ENCODE measurements around the gene ADARB2. TPM values are rescaled to one million over a fixed set of nuclear protein-coding genes. Genes with fewer than 3 reads are reported as not detected.

ADARB2 gene
- total RNA-seq, 1 donor from 2014 or later: 1.2 TPM

DNA sequence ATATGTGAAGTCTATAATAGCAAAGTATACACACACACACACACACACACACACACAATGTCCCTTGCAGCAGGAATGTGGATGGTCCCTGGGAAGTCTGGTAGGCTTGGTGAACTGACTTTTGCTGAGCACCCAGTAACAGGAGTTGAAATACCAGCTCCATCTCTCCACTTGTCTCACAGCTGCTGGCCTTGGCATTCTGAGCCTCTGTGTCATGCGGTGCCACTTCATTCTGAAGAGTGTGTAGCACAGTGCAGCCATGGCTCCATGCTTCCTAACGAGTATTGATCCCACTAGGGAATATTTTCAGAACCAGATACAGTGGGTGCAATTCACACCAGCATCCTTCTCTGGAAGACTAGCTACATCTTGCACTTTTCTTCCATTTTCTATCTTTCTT lies 192.4 kb downstream of the ADARB2 start:
- ATAC-seq (peak; percentile 41), DNase-seq (no peak)
- Histone ChIP-seq H3K9me3 (no peaks in the 10 kb centered on the region), H3K4me1 (no peaks in the 10 kb centered on the region), H3K27ac (no peak overlapping the region), H3K27me3 (no peaks in the 10 kb centered on the region), H3K36me3 (no peaks in the 10 kb centered on the region), H3K4me3 (no peak overlapping the region)
- TF ChIP-seq, protein P1, sequence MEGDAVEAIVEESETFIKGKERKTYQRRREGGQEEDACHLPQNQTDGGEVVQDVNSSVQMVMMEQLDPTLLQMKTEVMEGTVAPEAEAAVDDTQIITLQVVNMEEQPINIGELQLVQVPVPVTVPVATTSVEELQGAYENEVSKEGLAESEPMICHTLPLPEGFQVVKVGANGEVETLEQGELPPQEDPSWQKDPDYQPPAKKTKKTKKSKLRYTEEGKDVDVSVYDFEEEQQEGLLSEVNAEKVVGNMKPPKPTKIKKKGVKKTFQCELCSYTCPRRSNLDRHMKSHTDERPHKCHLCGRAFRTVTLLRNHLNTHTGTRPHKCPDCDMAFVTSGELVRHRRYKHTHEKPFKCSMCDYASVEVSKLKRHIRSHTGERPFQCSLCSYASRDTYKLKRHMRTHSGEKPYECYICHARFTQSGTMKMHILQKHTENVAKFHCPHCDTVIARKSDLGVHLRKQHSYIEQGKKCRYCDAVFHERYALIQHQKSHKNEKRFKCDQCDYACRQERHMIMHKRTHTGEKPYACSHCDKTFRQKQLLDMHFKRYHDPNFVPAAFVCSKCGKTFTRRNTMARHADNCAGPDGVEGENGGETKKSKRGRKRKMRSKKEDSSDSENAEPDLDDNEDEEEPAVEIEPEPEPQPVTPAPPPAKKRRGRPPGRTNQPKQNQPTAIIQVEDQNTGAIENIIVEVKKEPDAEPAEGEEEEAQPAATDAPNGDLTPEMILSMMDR (IDR thresholded peaks at IDR 0.05): no peak
- intact Hi-C loops (cut with DNase I): no loop called here

DNA sequence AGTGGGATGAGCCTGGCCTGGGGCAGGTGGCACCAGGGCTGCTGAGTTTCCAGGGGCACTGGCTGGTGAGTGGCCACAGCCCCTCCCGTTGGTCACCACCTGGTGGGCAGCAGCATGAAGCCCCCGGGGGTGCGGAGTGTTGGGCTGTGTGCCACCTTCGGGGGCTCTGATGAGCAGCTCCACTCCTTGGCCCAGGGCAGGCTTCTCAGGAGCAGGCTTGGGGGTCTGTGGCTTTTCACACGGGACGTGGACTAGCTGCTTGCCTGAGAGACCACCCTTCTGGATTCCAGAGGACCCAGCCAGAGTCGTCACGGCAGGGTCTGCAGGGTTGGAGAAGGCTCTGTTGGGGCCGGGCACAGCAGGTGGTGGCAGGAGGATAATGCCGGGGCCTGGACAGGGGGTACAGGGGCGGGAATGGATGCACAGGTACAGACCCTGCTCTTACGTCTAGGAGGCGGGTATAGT lies 193.1 kb downstream of the ADARB2 start:
- Histone ChIP-seq H3K9me3 (no peaks in the 10 kb centered on the region), H3K4me3 (no peak overlapping the region), H3K36me3 (no peaks in the 10 kb centered on the region), H3K27me3 (no peaks in the 10 kb centered on the region), H3K4me1 (no peaks in the 10 kb centered on the region), H3K27ac (no peak overlapping the region)
- intact Hi-C loops (cut with DNase I): no loop called here
- TF ChIP-seq, protein P1 (IDR thresholded peaks at IDR 0.05): no peak
- ATAC-seq (peak; percentile 21), DNase-seq (peak; percentile 51)

DNA sequence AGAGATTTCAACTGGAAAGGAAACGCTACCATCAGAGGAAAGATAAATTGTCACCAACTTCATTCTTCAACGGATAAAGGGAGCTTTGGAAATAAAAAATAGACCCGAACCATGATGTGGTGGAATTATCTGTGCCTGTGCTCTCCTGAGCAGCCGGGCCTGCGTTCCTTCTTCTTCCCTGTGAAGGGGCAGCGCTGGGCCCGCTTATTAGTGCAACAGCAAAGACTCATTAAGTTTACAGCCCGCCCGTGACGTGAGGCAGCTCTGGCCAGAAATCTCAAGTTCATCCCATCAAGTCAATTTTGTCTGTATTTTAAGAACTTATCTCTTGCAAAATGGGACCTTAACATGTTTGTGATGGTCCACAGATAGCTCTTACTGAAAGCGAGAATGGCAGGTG lies 193.7 kb downstream of the ADARB2 start:
- ATAC-seq: no peak
- DNase-seq: no peak
- TF ChIP-seq, protein P1 (IDR thresholded peaks at IDR 0.05): no peak
- Histone ChIP-seq H3K9me3 (no peaks in the 10 kb centered on the region), H3K27ac (no peak overlapping the region), H3K4me1 (no peaks in the 10 kb centered on the region), H3K4me3 (no peak overlapping the region), H3K36me3 (no peaks in the 10 kb centered on the region), H3K27me3 (no peaks in the 10 kb centered on the region)
- intact Hi-C loops (cut with DNase I): no loop called here

DNA sequence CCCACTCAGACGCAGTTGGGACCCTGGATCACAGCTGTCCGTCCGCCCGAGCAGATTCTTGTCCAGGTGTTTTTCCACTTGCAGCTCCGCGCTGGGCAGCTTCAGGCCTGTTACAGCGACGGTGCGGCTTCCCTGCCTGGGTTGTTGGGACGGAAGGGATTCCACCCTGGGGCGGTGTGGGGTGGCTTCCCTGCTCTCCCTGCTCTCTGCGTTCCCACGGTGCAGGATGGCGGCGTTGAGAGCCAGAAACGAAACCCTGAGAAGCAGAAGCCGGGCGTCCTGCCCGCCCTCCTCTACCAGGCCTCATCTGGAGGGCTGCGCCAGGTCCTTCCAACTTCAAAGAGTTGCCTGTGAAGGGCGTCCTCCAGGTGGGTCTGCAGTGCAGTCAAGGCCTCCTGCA lies 194.4 kb downstream of the ADARB2 start:
- H3K27me3 ChIP-seq: no peaks in the 10 kb centered on the region
- intact Hi-C loops (cut with DNase I): no loop called here
- DNase-seq (no peak), ATAC-seq (no peak)
- H3K36me3 ChIP-seq: no peaks in the 10 kb centered on the region
- TF ChIP-seq, protein P1 (IDR thresholded peaks at IDR 0.05): no peak
- H3K27ac ChIP-seq: no peak overlapping the region
- no peaks in the 10 kb centered on the region for H3K9me3 ChIP-seq
- no peak overlapping the region for H3K4me3 ChIP-seq
- H3K4me1 ChIP-seq: no peaks in the 10 kb centered on the region

DNA sequence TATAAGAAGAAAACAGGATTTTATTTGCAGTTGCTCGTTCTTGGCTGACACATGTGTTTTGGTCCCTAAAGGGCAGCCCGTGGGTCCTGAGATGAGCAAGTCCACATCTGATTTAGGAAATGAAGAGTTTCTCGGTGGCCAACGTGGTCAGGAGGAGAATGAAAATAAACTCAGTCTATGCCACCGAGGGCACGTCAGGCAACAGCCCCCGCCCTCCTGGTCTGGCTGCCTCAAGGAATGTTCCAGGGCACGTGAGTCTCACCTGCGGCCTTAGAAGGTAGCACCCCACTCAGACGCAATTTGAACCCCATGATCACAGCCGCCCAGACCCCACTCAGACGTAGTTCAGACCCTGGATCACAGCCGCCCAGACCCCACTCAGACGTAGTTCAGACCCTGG lies 197.2 kb downstream of the ADARB2 start:
- DNase-seq (peak; percentile 16), ATAC-seq (no peak)
- no peak overlapping the region for H3K27ac ChIP-seq
- H3K9me3 ChIP-seq: no peaks in the 10 kb centered on the region
- H3K36me3 ChIP-seq: no peaks in the 10 kb centered on the region
- TF ChIP-seq, protein P1 (IDR thresholded peaks at IDR 0.05): no peak
- no peaks in the 10 kb centered on the region for H3K4me1 ChIP-seq
- no peak overlapping the region for H3K4me3 ChIP-seq
- H3K27me3 ChIP-seq: no peaks in the 10 kb centered on the region
- intact Hi-C loops (cut with DNase I): no loop called here

DNA sequence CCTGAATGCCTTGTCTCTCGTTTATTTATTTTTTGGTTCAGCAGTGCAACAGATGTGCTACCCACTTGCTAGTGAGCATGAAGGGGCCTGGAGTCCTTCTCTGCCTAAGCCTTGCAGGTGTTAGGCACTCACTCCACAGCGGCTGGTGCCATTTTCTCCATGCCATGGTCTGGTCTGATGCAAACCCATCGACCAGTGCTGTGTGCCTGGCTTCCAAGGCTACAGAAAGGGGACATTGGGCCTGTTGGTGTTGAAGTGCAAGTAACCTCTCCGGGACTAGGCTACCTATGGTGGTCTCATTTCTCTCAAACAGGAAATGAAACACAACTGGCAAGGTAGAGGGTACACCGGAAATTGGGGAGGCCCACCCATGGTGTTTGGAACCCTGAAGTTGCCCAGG lies 198.1 kb downstream of the ADARB2 start:
- DNase-seq: peak; percentile 39
- no peaks in the 10 kb centered on the region for H3K9me3 ChIP-seq
- no peak for ATAC-seq
- intact Hi-C loops (cut with DNase I): no loop called here
- no peaks in the 10 kb centered on the region for H3K4me1 ChIP-seq
- TF ChIP-seq, protein P1 (IDR thresholded peaks at IDR 0.05): no peak
- H3K27ac ChIP-seq: no peak overlapping the region
- H3K27me3 ChIP-seq: no peaks in the 10 kb centered on the region
- H3K4me3 ChIP-seq: no peak overlapping the region
- H3K36me3 ChIP-seq: no peaks in the 10 kb centered on the region
